Endodermal cell (in vitro differentiated cells): ENCODE results near the gene HTRA1. TPM values are rescaled to one million over a fixed set of nuclear protein-coding genes. Genes with fewer than 3 reads are reported as not detected.

Experiments used
- DNase-seq: peaks from one replicate; pipeline ENCODE4 v3.0.0-alpha.2; 2017
- H3K27ac ChIP-seq: 2 replicates; pipeline ENCODE4 v1.5.1; 2013; ENCODE audit warnings: mild to moderate bottlenecking, low read depth, low read length, moderate library complexity
- H3K27me3 ChIP-seq: 2 replicates; pipeline ENCODE4 v1.6.1; 2013; ENCODE audit warnings: mild to moderate bottlenecking, low read length, moderate library complexity; ENCODE audit not compliant: insufficient read depth, control insufficient read depth, poor library complexity, severe bottlenecking
- H3K36me3 ChIP-seq: 2 replicates; pipeline ENCODE4 v1.7.0; 2013; ENCODE audit warnings: mild to moderate bottlenecking, low read length, moderate library complexity; ENCODE audit not compliant: control insufficient read depth, insufficient read depth
- H3K4me1 ChIP-seq: one replicate; pipeline ENCODE4 v1.7.0; 2013; ENCODE audit warnings: low read length; ENCODE audit not compliant: control insufficient read depth, insufficient read depth
- H3K4me3 ChIP-seq: 2 replicates; pipeline ENCODE4 v1.5.1; 2013; ENCODE audit warnings: mild to moderate bottlenecking, low read length, moderate library complexity
- H3K9ac ChIP-seq: 2 replicates; pipeline ENCODE4 v1.6.1; 2013; ENCODE audit warnings: mild to moderate bottlenecking, low read length, moderate library complexity; ENCODE audit not compliant: poor library complexity, severe bottlenecking; ENCODE audit errors: extremely low read depth
- H3K9me3 ChIP-seq: 2 replicates; pipeline ENCODE4 v1.6.1; 2013; ENCODE audit warnings: mild to moderate bottlenecking, low read length, moderate library complexity; ENCODE audit not compliant: control insufficient read depth
- H3K27ac Mint-ChIP-seq: 2 replicates; pipeline ENCODE4 v1.8.0; 2020; ENCODE audit warnings: mixed read lengths
- H3K27me3 Mint-ChIP-seq: 2 replicates; pipeline ENCODE4 v1.8.0; 2021; ENCODE audit warnings: mild to moderate bottlenecking, mixed read lengths; ENCODE audit not compliant: insufficient read depth
- H3K36me3 Mint-ChIP-seq: 2 replicates; pipeline ENCODE4 v1.8.0; 2020; ENCODE audit warnings: low read depth, mixed read lengths
- H3K4me1 Mint-ChIP-seq: 2 replicates; pipeline ENCODE4 v1.8.0; 2020; ENCODE audit warnings: mixed read lengths
- H3K4me3 Mint-ChIP-seq: 2 replicates; pipeline ENCODE4 v1.8.0; 2020; ENCODE audit warnings: mild to moderate bottlenecking, moderate library complexity, mixed read lengths
- H3K9me3 Mint-ChIP-seq: 2 replicates; pipeline ENCODE4 v1.8.0; 2020; ENCODE audit warnings: mild to moderate bottlenecking, mixed read lengths
- WGBS, 2 experiments: methylation state at CpG; one replicate each; pipeline versions ENCODE4 v1.1.5 to v1.1.7; 2013; ENCODE audit warnings: missing lambda C conversion rate in 2 of 2, mixed read lengths in 1 of 2; ENCODE audit not compliant: insufficient coverage in 1 of 2, insufficient read length in 1 of 2; 5-methylcytosine and 5-hydroxymethylcytosine counted together
- total RNA-seq, 2 donors: library from RNA; stranded (reverse); fragmentation: NEBNext Ultra II Directional in 1 of 2; extraction: Animal tissue kit (Norgen Biotek cat#: 25700) in 1 of 2; gene quantifications; 2 replicates in 1 of 2; 3 replicates in 1 of 2; pipeline ENCODE4 v1.2.1, GENCODE V29; 2021
- TF ChIP-seq, protein P1 (sequence below): fragments of 200-600 bp; sonication (generic); conservative IDR thresholded peaks from 2 replicates; pipeline ENCODE4 v1.5.0; 2021; ENCODE audit warnings: antibody characterized with exemption, mild to moderate bottlenecking

The HTRA1 gene
- total RNA-seq, 2 donors from 2014 or later, result 1.7 to 3.1 TPM

DNA sequence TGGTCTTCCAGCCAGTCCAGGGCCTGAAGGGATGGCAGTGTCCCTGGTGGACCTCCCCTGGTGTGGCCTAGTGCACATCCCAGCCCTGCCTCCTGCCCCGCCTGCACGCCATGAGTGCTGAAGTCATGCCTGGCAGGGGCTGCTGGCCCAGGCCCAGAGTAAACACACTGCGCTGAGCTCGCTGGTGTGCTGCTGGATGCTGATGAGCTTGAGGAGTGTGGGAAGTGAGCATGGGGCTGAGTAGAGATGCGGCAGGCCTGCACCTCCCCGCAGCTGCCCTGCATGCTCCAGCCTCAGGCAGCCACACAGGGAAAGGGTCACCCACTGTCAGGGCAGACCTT, 43.2 kb downstream of the HTRA1 start:
- Histone ChIP-seq H3K27me3 (peaks cover 5% of the 10 kb centered on the region), H3K36me3 (no peaks in the 10 kb centered on the region), H3K27ac (no peak overlapping the region), H3K4me3 (no peak overlapping the region), H3K9me3 (no peaks in the 10 kb centered on the region), H3K9ac (no peak overlapping the region), H3K4me1 (peaks cover 8% of the 10 kb centered on the region)
- DNase-seq, result no peak
- Mint-ChIP-seq H3K27me3 (peaks cover 44% of the 10 kb centered on the region), H3K4me1 (peaks cover 27% of the 10 kb centered on the region), H3K36me3 (no peaks in the 10 kb centered on the region), H3K27ac (no peak overlapping the region), H3K4me3 (no peak overlapping the region), H3K9me3 (no peaks in the 10 kb centered on the region)
- 74 to 83% methylated on average over 2 to 6 of the region's 6 CpGs for WGBS, 2 experiments
- TF ChIP-seq, protein P1, sequence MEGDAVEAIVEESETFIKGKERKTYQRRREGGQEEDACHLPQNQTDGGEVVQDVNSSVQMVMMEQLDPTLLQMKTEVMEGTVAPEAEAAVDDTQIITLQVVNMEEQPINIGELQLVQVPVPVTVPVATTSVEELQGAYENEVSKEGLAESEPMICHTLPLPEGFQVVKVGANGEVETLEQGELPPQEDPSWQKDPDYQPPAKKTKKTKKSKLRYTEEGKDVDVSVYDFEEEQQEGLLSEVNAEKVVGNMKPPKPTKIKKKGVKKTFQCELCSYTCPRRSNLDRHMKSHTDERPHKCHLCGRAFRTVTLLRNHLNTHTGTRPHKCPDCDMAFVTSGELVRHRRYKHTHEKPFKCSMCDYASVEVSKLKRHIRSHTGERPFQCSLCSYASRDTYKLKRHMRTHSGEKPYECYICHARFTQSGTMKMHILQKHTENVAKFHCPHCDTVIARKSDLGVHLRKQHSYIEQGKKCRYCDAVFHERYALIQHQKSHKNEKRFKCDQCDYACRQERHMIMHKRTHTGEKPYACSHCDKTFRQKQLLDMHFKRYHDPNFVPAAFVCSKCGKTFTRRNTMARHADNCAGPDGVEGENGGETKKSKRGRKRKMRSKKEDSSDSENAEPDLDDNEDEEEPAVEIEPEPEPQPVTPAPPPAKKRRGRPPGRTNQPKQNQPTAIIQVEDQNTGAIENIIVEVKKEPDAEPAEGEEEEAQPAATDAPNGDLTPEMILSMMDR, result no peak

DNA sequence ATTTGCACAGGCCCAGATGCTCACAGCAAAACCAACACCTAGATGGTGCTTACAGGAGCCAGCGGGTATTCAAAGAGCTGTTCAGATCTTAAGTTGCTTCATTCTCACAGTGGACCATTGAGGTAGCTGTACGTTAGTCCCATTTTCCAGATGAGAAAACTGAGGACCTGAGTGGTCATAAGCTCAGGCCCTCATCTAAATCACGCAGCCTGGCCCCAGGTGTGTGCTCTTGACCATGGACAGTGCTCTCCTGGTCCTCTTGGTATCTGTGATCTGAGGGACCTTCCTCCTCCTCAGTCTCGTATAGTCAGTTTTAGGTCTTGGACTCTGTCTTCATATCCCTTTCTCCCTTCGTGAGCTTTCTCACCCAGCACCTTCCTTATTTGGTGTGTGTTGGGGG, 43.7 kb downstream of the HTRA1 start:
- Histone ChIP-seq H3K4me3 (no peak overlapping the region), H3K9ac (no peak overlapping the region), H3K4me1 (peaks cover 8% of the 10 kb centered on the region), H3K27ac (no peak overlapping the region), H3K9me3 (no peaks in the 10 kb centered on the region), H3K36me3 (no peaks in the 10 kb centered on the region), H3K27me3 (peaks cover 5% of the 10 kb centered on the region)
- Mint-ChIP-seq H3K4me1 (peaks cover 28% of the 10 kb centered on the region), H3K4me3 (no peak overlapping the region), H3K27ac (no peak overlapping the region), H3K36me3 (no peaks in the 10 kb centered on the region), H3K9me3 (no peaks in the 10 kb centered on the region), H3K27me3 (peaks cover 44% of the 10 kb centered on the region)
- WGBS, 2 experiments, result 94% methylated on average over 3 to 4 of the region's 5 CpGs
- no peak for DNase-seq
- TF ChIP-seq, protein P1, result no peak

DNA sequence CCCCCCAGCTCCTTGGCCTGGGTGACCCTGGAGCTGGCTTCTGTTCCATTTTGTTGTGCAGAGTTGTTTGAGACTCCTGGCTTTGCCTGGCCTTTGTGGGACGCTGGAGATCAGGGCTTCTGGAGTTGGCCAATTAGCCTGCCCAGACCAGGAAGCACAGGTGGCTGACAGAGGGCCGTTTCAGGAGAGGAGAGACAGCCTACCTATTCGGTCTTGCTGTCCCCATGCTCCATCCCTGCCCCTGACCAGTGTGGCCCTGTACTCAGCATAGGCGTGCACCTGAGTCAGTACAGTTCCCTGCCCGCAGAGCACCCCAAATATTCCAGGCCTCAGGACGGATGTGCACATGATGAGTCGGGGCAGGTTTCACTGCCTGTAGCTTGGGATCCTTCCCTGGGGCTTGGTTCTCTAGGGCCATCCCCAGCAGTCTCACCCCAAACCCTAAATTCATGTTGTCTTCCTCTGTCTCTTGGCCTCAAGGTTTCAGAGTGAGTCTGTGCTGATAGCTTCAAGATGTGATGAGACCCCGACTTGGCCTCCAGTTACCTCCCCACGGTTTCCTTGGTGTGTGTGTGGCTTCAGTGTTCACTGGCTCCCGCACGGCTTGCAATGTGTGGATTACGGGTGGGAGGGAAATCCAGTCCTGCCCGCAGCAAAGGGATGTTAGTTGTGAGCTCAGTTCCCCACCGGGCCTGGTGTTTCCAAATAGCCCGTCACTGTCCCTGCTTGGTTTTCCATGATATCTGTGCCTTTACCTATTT, 44.7 kb downstream of the HTRA1 start:
- Histone ChIP-seq H3K36me3 (no peaks in the 10 kb centered on the region), H3K4me3 (no peak overlapping the region), H3K9ac (no peak overlapping the region), H3K27me3 (peaks cover 5% of the 10 kb centered on the region), H3K27ac (no peak overlapping the region), H3K4me1 (peaks cover 8% of the 10 kb centered on the region), H3K9me3 (no peaks in the 10 kb centered on the region)
- DNase-seq, result no peak
- H3K4me1 Mint-ChIP-seq, result peaks cover 28% of the 10 kb centered on the region
- peaks cover 40% of the 10 kb centered on the region for H3K27me3 Mint-ChIP-seq
- no peak overlapping the region for H3K4me3 Mint-ChIP-seq
- H3K9me3 Mint-ChIP-seq, result no peaks in the 10 kb centered on the region
- H3K36me3 Mint-ChIP-seq, result no peaks in the 10 kb centered on the region
- H3K27ac Mint-ChIP-seq, result no peak overlapping the region
- TF ChIP-seq, protein P1, result no peak
- WGBS, 2 experiments, result 91 to 92% methylated on average over 10 to 15 of the region's 15 CpGs
